Measurements from ENCODE around the gene THSD7A.
A peak's percentile ranks its signal among the peaks of the same experiment; 100 is the strongest.

The THSD7A gene

GRCh38 chr7:11343818-11344413 is 488.1 kb downstream of the THSD7A start:
- H3K27ac ChIP-seq: no peak overlapping the region
- no peaks in the 10 kb centered on the region for H3K9me3 ChIP-seq (ENCODE audit: control insufficient read depth, low read length)
- peak; percentile 88 for TF ChIP-seq CTCF (IDR thresholded peaks at IDR 0.05)
- no peaks in the 10 kb centered on the region for H3K27me3 ChIP-seq (ENCODE audit: control insufficient read depth, insufficient read depth, low read length)
- H3K79me2 ChIP-seq: no peaks in the 10 kb centered on the region
- no peaks in the 10 kb centered on the region for H3K4me1 ChIP-seq
- H2AFZ ChIP-seq: peak overlapping the region; percentile 67
- peak overlapping the region; percentile 48 for H3K4me2 ChIP-seq (ENCODE audit: low read length)
- no peak overlapping the region for H3K9ac ChIP-seq
- H3K4me3 ChIP-seq (ENCODE audit: low read depth, low read length): no peak overlapping the region
- no peaks in the 10 kb centered on the region for H3K36me3 ChIP-seq (ENCODE audit: control insufficient read depth, insufficient read depth, low read length)

- no peaks in the 10 kb centered on the region for H3K79me2 ChIP-seq
Observed at GRCh38 chr7:11343136-11343535, 488.9 kb downstream of the THSD7A start.

DNA sequence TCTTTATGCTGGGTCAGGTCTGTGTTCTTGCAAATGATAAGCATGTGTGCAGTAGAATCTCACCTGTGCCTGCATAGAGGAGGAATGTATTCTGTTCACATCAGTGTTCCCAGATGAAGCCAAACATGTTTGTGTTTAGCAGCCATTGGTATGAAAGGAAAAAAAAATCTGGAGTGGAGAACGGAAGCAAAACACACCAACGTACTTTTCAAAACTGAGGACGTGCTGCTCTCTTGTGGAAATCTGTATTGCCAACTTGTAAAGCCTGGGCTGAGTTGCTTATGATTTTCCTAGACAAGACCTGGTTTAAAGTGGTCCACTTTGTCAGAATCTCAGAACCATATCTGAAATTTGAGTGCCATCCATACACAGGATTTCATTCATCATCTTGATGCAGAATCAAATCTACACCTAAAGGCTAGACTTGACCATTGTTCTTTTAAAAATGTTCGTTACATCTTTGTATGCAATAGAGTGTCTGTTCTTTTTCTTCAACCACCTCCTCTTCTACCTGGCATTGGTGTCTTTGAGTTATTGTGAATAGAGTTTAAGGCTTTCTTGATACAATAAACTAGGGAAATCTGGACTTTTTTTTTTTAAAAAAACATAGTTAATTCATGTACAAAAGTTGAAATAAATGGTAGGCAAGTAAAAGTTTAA is 490.6 kb downstream of the THSD7A start:
- Histone ChIP-seq H3K79me2 (no peaks in the 10 kb centered on the region), H3K4me2 (ENCODE audit: low read length) (peak overlapping the region; percentile 14), H3K27ac (no peak overlapping the region), H3K27me3 (ENCODE audit: control insufficient read depth, insufficient read depth, low read length) (no peaks in the 10 kb centered on the region), H3K4me3 (ENCODE audit: low read depth, low read length) (no peak overlapping the region), H3K9ac (no peak overlapping the region), H3K36me3 (ENCODE audit: control insufficient read depth, insufficient read depth, low read length) (no peaks in the 10 kb centered on the region), H2AFZ (no peak overlapping the region), H3K4me1 (no peaks in the 10 kb centered on the region), H3K9me3 (ENCODE audit: control insufficient read depth, low read length) (no peaks in the 10 kb centered on the region)
- TF ChIP-seq CTCF (IDR thresholded peaks at IDR 0.05): peak; percentile 34

More at GRCh38 chr7:11343136-11343535, 488.9 kb downstream of the THSD7A start:
- peak overlapping the region; percentile 67 for H2AFZ ChIP-seq
- H3K9ac ChIP-seq: no peak overlapping the region
- H3K27ac ChIP-seq: no peak overlapping the region
- no peaks in the 10 kb centered on the region for H3K36me3 ChIP-seq (ENCODE audit: control insufficient read depth, insufficient read depth, low read length)
- no peaks in the 10 kb centered on the region for H3K27me3 ChIP-seq (ENCODE audit: control insufficient read depth, insufficient read depth, low read length)
- H3K4me3 ChIP-seq (ENCODE audit: low read depth, low read length): no peak overlapping the region
- no peaks in the 10 kb centered on the region for H3K9me3 ChIP-seq (ENCODE audit: control insufficient read depth, low read length)
- TF ChIP-seq CTCF (IDR thresholded peaks at IDR 0.05): no peak
- no peaks in the 10 kb centered on the region for H3K4me1 ChIP-seq
- no peak overlapping the region for H3K4me2 ChIP-seq (ENCODE audit: low read length)

DNA sequence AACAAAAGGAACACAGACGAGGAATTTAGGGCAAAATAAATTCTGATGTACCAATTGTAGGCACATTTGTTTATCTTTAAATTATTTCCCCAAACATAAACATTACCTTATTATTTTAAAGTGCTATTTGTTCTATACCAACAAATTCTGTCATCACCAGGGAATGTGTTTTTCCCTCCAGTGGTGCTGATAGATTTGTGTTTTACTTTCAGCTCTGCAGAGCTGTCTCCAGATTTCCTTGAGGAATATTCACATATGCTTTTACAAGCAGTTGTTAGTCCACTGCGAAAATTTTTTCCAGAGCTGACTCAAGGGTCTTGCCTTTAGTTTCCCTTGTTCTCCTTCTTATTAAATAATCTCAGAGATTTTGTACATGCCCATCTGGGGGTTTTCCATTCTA is 495.6 kb downstream of the THSD7A start:
- H3K79me2 ChIP-seq: no peaks in the 10 kb centered on the region
- H3K4me3 ChIP-seq (ENCODE audit: low read depth, low read length): no peak overlapping the region
- no peak overlapping the region for H3K9ac ChIP-seq
- peak overlapping the region; percentile 29 for H2AFZ ChIP-seq
- no peaks in the 10 kb centered on the region for H3K36me3 ChIP-seq (ENCODE audit: control insufficient read depth, insufficient read depth, low read length)
- no peaks in the 10 kb centered on the region for H3K4me1 ChIP-seq
- H3K27me3 ChIP-seq (ENCODE audit: control insufficient read depth, insufficient read depth, low read length): no peaks in the 10 kb centered on the region
- TF ChIP-seq CTCF (IDR thresholded peaks at IDR 0.05): no peak
- H3K27ac ChIP-seq: no peak overlapping the region
- no peak overlapping the region for H3K4me2 ChIP-seq (ENCODE audit: low read length)
- no peaks in the 10 kb centered on the region for H3K9me3 ChIP-seq (ENCODE audit: control insufficient read depth, low read length)

- Histone ChIP-seq H3K4me3 (ENCODE audit: low read depth, low read length) (no peak overlapping the region), H3K4me1 (no peaks in the 10 kb centered on the region), H3K27ac (no peak overlapping the region), H3K9me3 (ENCODE audit: control insufficient read depth, low read length) (no peaks in the 10 kb centered on the region), H3K9ac (no peak overlapping the region), H3K79me2 (no peaks in the 10 kb centered on the region), H3K4me2 (ENCODE audit: low read length) (no peak overlapping the region), H3K27me3 (ENCODE audit: control insufficient read depth, insufficient read depth, low read length) (no peaks in the 10 kb centered on the region), H3K36me3 (ENCODE audit: control insufficient read depth, insufficient read depth, low read length) (no peaks in the 10 kb centered on the region), H2AFZ (no peak overlapping the region)
- TF ChIP-seq CTCF (IDR thresholded peaks at IDR 0.05): no peak
Observed at GRCh38 chr7:11335947-11336346, 496.1 kb downstream of the THSD7A start.

Data from parathyroid adenoma (tissue), 2 donors.